Measurements from ENCODE around the gene PRR19.

Gene PRR19

DNA sequence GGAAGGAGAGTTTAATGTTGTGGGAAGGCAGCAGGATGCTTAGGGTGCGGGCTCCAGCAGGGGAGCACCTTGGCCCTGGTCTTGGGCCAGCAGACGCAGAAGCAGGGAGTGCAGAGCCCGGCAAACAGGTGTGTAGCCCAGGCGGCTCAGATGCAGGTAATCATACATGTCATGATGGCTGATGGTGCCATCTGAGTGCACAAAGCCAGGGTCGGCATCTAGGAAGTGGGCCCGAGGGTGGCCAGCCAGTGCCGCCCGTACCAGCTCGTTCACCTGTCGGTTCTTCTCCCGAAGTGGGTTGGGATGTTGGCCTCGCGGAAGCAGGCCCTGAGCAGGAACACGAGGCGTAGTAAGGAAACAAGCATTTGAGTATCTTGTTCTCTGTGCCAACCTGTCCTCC lies 4.9 kb upstream of the PRR19 start:
- peak in 1 of 4 experiments; percentile 1 for DNase-seq

GRCh38 chr19:42303101-42303464 lies 1.2 kb downstream of the PRR19 start:
- DNase-seq: no peak

DNA sequence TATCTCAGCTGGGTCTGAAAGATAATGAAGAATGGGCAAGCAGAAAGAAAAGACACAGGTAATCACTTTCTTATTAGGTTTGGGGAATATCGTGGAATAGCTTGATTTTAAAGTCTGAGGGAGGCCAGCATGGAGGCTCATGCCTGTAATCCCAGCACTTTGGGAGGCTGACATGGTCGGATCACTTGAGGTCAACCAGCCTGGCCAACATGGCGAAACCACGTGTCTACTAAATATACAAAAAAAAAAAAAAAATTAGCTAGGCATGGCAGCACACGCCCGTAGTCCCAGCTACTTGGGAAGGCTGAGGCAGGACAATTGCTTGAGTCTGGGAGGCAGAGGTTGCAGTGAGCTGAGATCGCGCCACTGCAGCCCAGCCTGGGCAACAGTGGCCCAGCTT lies 1.9 kb downstream of the PRR19 start:
- no peak for DNase-seq

- DNase-seq: no peak
These were observed 4.7 kb downstream of the PRR19 start for GRCh38 chr19:42306646-42307045.

DNA sequence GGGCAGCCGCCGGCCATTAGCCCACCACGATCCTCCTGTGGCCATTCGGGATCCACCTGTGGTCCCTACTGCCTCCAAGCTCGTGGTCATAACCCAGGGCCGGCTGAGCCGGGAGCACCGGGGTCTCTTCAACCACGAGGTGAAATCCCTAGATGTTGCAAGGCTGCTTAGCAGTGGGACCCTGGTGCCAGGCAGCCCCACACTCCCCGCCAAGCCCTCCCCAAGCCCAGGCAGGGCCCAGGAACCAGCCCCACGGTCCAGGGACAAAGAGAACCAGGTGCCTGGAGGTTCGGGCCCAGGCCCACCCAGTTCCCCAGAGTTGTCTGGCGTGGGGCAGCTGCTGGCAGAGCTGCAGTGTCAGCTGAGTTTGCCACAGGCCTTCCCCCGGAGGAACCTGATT lies 7.8 kb downstream of the PRR19 start:
- DNase-seq: no peak

DNA sequence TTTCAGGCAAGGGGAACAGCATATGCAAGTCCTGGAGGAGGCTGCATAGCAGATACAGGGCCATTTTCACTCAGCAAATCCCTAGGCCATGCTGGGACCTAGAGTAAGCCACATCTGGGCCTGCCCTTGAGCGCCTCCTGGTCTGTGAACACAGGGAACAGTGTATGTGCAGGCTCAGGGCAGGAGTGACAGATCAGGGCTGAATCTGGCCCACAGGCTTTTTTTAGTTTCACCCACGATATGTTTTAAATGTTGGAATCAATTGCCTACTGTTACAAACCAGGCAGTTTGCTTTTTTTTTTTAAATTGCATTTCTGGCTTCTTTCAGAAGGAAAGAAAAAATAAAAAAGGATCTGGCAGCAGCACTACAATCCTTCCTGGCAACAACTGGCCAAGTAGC lies 9.7 kb downstream of the PRR19 start:
- no peak for DNase-seq

DNA sequence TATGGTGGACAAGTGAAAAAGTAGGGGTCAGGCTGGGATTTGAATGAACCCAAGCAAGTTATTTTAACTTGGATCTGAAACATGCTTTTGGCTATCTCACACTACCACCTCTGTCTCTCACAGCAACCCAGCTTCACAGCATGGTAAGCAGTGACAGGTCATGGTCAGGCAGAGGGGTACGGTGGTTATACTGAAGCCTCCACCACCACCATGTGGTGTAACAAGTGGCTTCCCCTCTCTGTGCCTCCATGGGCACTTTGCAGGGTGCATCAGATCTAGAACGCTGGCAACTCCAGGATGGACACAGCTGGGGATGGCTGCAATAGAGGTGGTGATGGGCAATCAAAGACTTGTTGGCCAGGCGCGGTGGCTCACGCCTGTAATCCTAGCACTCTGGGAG lies 10.4 kb downstream of the PRR19 start:
- DNase-seq: no peak

- DNase-seq: peak; percentile 25 to 61 (median 40)
These were observed 11.3 kb downstream of the PRR19 start, which contains the start of gene TMEM145 for GRCh38 chr19:42313096-42313839. Gene TMEM145, plus strand, starts transcription at chr19:42313309. Its CDS starts 68 bp downstream, at chr19:42313377.

DNA sequence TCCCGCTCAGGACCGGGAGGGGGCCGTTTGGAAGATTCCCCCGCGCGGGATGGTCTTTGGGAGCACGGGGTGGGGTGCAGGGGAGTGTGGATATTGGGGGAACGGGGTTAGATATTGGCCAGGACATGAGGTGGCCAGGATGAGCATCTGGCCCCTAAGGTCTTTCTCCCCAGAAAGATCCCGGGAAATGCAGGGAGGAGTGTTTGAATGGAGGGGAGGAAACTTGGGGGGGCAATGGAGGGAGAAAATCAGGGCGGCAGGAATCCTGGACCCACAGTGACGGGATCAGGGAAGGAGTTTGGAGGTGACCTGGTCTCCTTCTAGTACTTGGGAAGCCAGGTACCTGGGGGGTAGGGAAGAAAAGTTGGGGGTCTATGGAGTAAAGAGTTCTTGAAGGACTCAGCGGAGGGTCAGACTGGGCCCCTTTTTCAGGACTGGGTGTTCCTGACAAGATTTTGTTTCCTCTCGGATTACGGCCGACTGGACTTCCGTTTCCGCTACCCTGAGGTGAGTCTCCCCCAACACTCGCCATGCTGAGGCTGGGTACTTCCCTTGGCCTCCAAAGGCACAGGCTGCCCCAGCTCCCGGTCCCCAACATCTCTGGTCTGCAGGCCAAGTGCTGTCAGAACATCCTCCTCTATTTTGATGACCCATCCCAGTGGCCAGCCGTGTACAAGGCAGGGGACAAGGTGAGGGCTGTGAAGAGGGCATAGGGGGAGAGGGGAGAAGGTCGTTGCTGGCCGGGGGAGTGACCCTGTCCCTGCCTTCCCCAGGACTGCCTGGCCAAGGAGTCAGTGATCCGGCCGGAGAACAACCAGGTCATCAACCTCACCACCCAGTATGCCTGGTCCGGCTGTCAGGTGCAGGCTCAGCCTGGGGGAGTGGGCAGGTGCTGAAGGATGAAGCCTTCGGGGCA lies 12.2 kb downstream of the PRR19 start:
- DNase-seq: no peak

GRCh38 chr19:42315024-42315423 lies 13.1 kb downstream of the PRR19 start:
- no peak for DNase-seq

- DNase-seq: peak; percentile 14 to 68 (median 45)
These were observed 14.6 kb downstream of the PRR19 start for GRCh38 chr19:42316223-42317211.

GRCh38 chr19:42317535-42317934 lies 15.6 kb downstream of the PRR19 start:
- no peak for DNase-seq

DNA sequence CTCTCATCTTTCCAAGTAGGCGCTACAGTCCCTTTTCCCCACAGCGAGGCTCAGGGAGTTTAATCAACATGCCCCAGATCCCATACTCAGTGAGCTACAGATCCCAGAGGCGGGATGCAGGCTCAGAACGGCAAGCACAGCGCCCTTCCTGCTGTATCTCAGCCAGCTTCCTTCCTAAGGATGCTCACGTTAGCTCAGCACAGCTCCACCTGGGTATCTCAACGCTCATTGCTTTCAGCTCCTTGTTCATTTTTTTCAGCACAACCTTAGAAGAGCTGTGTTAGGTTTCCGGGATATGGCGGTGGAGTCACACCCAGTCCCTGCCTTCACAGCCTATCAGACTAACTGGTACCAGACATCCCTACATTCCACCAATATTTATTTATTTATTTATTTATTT lies 20.4 kb downstream of the PRR19 start:
- DNase-seq: no peak

GRCh38 chr19:42323473-42323851 lies 21.5 kb downstream of the PRR19 start:
- no peak for DNase-seq

DNA sequence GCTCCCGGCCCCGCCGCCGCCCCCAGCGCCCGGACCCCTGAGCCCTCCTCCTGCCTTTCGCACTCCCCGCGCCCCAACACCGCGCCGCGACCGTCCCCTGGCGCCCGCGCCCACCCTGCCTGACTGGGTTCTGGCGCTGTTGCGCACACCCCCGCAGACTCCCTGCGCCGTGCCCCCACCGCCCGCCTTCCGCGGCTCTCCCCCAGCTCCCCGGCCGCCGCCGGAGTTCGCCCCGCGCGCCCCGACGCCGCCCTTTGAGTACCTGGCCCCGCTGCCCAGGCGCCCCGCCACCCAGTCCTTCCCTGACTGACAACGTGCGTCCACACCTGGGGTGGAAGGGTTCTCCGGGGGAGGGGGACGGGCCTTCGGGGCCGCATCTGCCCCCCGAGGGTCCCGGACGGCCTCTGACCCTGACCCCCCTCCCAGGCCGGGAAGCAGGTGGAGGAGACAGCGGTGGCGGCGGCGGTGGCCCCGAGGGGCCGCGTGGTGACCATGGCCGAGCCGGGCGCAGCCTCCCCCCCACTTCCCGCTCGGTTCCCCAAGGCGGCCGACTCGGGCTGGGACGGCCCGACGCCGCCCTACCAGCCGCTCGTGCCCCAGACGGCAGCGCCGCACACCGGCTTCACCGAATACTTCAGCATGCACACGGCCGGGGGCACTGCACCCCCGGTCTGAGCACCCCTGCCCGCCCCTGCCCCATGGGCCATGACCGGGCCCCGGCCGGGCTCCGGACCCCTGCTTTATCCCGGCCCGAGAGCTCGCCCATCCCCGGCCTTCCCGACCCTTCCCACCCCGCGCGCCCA lies 22.1 kb downstream of the PRR19 start:
- DNase-seq: peak; percentile 13 to 56 (median 35)

- DNase-seq: no peak
These were observed 22.8 kb downstream of the PRR19 start for GRCh38 chr19:42324655-42325307.

- peak; percentile 99 for DNase-seq
These were observed 23.5 kb downstream of the PRR19 start, which contains the start of gene MEGF8 for GRCh38 chr19:42325308-42325895. Gene MEGF8, plus strand, starts transcription at chr19:42325635. Its CDS starts 609 bp downstream, at chr19:42326244.

DNA sequence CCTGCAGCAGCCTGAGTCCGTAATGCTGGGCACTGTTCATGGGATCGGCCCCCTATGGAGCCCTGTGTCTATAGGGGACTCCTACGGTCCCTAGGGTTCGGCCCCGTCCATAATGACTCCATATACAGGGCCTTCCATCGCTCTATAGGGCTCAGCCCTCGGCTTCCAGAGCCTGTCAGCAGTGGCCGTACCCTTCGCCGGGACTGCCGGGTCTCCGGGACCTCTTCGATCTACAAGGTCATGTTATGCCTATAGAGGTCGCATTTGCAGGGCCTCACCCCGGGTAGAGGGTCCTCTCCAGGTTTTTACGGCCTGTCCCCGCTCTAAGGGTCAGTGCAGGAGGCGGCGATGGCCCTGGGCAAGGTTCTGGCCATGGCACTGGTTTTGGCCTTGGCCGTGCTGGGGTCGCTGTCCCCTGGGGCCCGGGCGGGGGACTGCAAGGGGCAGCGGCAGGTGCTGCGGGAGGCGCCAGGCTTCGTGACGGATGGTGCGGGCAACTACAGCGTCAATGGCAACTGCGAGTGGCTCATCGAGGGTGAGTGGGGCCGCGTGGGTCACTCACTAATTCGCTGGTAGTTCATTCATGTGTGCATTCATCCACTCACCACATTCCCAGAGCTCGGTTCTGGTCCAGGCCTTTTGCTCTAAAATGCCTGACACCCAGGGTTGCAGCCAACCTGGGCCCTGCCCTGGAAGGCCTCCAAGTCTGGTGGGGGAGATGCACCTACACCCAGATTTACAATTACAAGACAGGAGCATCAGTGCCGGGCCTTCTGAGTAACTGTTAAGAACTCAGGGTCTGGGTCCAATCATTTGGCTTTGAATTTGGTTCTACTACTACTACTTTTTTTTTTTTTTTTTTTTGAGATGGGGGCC lies 24.2 kb downstream of the PRR19 start:
- peak; percentile 31 to 55 (median 35) for DNase-seq

GRCh38 chr19:42326969-42327368 lies 25.0 kb downstream of the PRR19 start:
- DNase-seq: no peak

GRCh38 chr19:42327381-42327780 lies 25.4 kb downstream of the PRR19 start:
- DNase-seq: no peak

Data from suppressor macrophage (primary cell).